Uterus (tissue), 2 donors: ENCODE results near the gene TMEM59L.

Experiments used
- CTCF ChIP-seq, 4 experiments: fragments of 200-600 bp in 2 of 4; fragments of 450-650 bp in 2 of 4; sonication (generic) in 2 of 4; IDR thresholded peaks; one replicate each; pipeline ENCODE4 v1.5.1; 2016 to 2019; ENCODE audit warnings: antibody characterized with exemption in 4 of 4, mild to moderate bottlenecking in 2 of 4, moderate library complexity in 1 of 4
- POLR2A ChIP-seq, 2 donors: fragments of 450-650 bp; IDR thresholded peaks; one replicate each; pipeline ENCODE4 v1.6.1; 2016; ENCODE audit warnings: antibody characterized with exemption in 2 of 2, mild to moderate bottlenecking in 1 of 2, moderate library complexity in 1 of 2

GRCh38 chr19:18607226-18608101, 5.2 kb upstream of the TMEM59L start:
- TF ChIP-seq POLR2A (IDR thresholded peaks at IDR 0.05) (no peak), CTCF (IDR thresholded peaks at IDR 0.05) (no peak)
